ENCODE results near the gene MAFG. TPM values are rescaled to one million over a fixed set of nuclear protein-coding genes. Genes with fewer than 3 reads are reported as not detected.
A peak's percentile ranks its signal among the peaks of the same experiment; 100 is the strongest.

MAFG gene
- total and polyA plus RNA-seq, 2 of the 13 experiments (the other 11 are each of a cell fraction or from before 2014, with no cell fraction given): 14.5 to 20.0 TPM

- no peak for TF ChIP-seq RBM39 (IDR thresholded peaks at IDR 0.05; ENCODE audit: low read depth, low read length, poor library complexity, severe bottlenecking)
- no peak for TF ChIP-seq CENPX (CRISPR knock-in tag; IDR thresholded peaks at IDR 0.05)
- TF ChIP-seq RFX3 (CRISPR knock-in tag; IDR thresholded peaks at IDR 0.05): no peak
- TF ChIP-seq SNRNP70 (IDR thresholded peaks at IDR 0.05; ENCODE audit: low read depth, low read length): no peak
- no peak for TF ChIP-seq JUNB (CRISPR knock-in tag; IDR thresholded peaks at IDR 0.05; ENCODE audit: borderline replicate concordance)
- no peak for TF ChIP-seq GTF3A (CRISPR knock-in tag; conservative IDR thresholded peaks at IDR 0.05)
- TF ChIP-seq ZNF670 (CRISPR knock-in tag; IDR thresholded peaks at IDR 0.05; ENCODE audit: borderline replicate concordance): no peak
- no peak for TF ChIP-seq ATF3 (CRISPR knock-in tag; IDR thresholded peaks at IDR 0.05)
- TF ChIP-seq ZNF781 (CRISPR knock-in tag; IDR thresholded peaks at IDR 0.05; ENCODE audit: borderline replicate concordance, not compliant biosample characterization): peak; percentile 74
- TF ChIP-seq EP300 (IDR thresholded peaks at IDR 0.05; ENCODE audit: low read depth in 2 of 2, low read length in 2 of 2): no peak
- no peak for TF ChIP-seq EP300 (CRISPR knock-in tag; IDR thresholded peaks at IDR 0.05; ENCODE audit: borderline replicate concordance)
- TF ChIP-seq GFI1 (CRISPR knock-in tag; IDR thresholded peaks at IDR 0.05; ENCODE audit: borderline replicate concordance): no peak
- TF ChIP-seq ZNF713 (CRISPR knock-in tag; IDR thresholded peaks at IDR 0.05): no peak
- TF ChIP-seq XRCC5 (optimal IDR thresholded peaks at IDR 0.05; ENCODE audit: low read length): no peak
- TF ChIP-seq THYN1 (CRISPR knock-in tag; IDR thresholded peaks at IDR 0.05; ENCODE audit: borderline replicate concordance, low read depth): no peak
- no peak for TF ChIP-seq ZFP91 (CRISPR knock-in tag; IDR thresholded peaks at IDR 0.05; ENCODE audit: borderline replicate concordance)
- TF ChIP-seq ZNF768 (CRISPR knock-in tag; IDR thresholded peaks at IDR 0.05): no peak
- TF ChIP-seq ZNF441 (CRISPR knock-in tag; IDR thresholded peaks at IDR 0.05; ENCODE audit: borderline replicate concordance): no peak
- TF ChIP-seq HBP1 (CRISPR knock-in tag; IDR thresholded peaks at IDR 0.05; ENCODE audit: low read depth): no peak
- no peak for TF ChIP-seq BCLAF1 (IDR thresholded peaks at IDR 0.05)
- no peak for TF ChIP-seq PCBP1 (IDR thresholded peaks at IDR 0.05; ENCODE audit: borderline replicate concordance, low read depth, low read length)
- no peak for TF ChIP-seq PLRG1 (conservative IDR thresholded peaks at IDR 0.05)
- TF ChIP-seq ZBTB7A (CRISPR knock-in tag; IDR thresholded peaks at IDR 0.05): no peak
- TF ChIP-seq ZNF720 (CRISPR knock-in tag; IDR thresholded peaks at IDR 0.05): no peak
These were observed 36.9 kb downstream of the MAFG start (continued) for GRCh38 chr17:81890447-81891302.

All from HepG2 (cell line).